Colon (tissue), 2 donors: ENCODE data around the gene FLNA.

Experiments used
- FAIRE-seq: peaks from 2 replicates; lab custom pipeline; 2012; peaks lifted over from hg19 to GRCh38; lab: Jason Lieb, UNC
- donor health status: control.
- donor health status: control.

The FLNA gene

GRCh38 chrX:154378059-154378798, 3.8 kb upstream of the FLNA start:
- no peak for FAIRE-seq

GRCh38 chrX:154376774-154377173, 2.3 kb upstream of the FLNA start:
- FAIRE-seq: no peak

- no peak for FAIRE-seq
Observed at GRCh38 chrX:154375156-154375504, 696 bp upstream of the FLNA start.

- no peak for FAIRE-seq
Observed at GRCh38 chrX:154373340-154374306, 811 bp downstream of the FLNA start.

GRCh38 chrX:154372612-154373022, 1.8 kb downstream of the FLNA start:
- FAIRE-seq: no peak

- no peak for FAIRE-seq
Observed at GRCh38 chrX:154371789-154372300, 2.6 kb downstream of the FLNA start.

- no peak for FAIRE-seq
Observed at GRCh38 chrX:154371017-154371788, 3.2 kb downstream of the FLNA start.

GRCh38 chrX:154370300-154371016, 4.0 kb downstream of the FLNA start:
- FAIRE-seq: no peak

- no peak for FAIRE-seq
Observed at GRCh38 chrX:154369449-154370299, 4.8 kb downstream of the FLNA start.

GRCh38 chrX:154368630-154369448, 5.6 kb downstream of the FLNA start:
- no peak for FAIRE-seq

GRCh38 chrX:154367474-154368308, 6.7 kb downstream of the FLNA start:
- no peak for FAIRE-seq

GRCh38 chrX:154366666-154367055, 7.8 kb downstream of the FLNA start:
- no peak for FAIRE-seq

GRCh38 chrX:154365997-154366665, 8.3 kb downstream of the FLNA start:
- FAIRE-seq: no peak

- no peak for FAIRE-seq
Observed at GRCh38 chrX:154365052-154365600, 9.3 kb downstream of the FLNA start.

GRCh38 chrX:154363706-154364439, 10.6 kb downstream of the FLNA start:
- no peak for FAIRE-seq

GRCh38 chrX:154362085-154362742, 12.2 kb downstream of the FLNA start:
- FAIRE-seq: no peak
